Tongue (tissue), 2 donors: ENCODE measurements around the gene BCL6B. TPM values are rescaled to one million over a fixed set of nuclear protein-coding genes. Genes with fewer than 3 reads are reported as not detected.

ENCODE experiments used
- DNase-seq: peaks from one replicate; pipeline ENCODE4 v3.0.0-alpha.2; 2015
- total RNA-seq: library from RNA; depleted of rRNA; stranded (reverse); fragments of >200 nt; gene quantifications from one replicate; pipeline ENCODE4 v1.2.3, GENCODE V29; 2014

Gene BCL6B
- total RNA-seq, 1 donor from 2014 or later: 14.9 TPM

- no peak for DNase-seq
These were observed 12.3 kb upstream of the BCL6B start for GRCh38 chr17:7010523-7010922.

- DNase-seq: no peak
These were observed 11.4 kb upstream of the BCL6B start for GRCh38 chr17:7011415-7011814.

- DNase-seq: no peak
These were observed 11.0 kb upstream of the BCL6B start for GRCh38 chr17:7011942-7012254.

- DNase-seq: peak; percentile 98
These were observed 8.4 kb upstream of the BCL6B start for GRCh38 chr17:7014261-7014994.

GRCh38 chr17:7014995-7015958 lies 7.6 kb upstream of the BCL6B start:
- DNase-seq: peak; percentile 38

GRCh38 chr17:7016418-7016817 lies 6.4 kb upstream of the BCL6B start:
- DNase-seq: no peak

GRCh38 chr17:7016886-7017826 lies 5.7 kb upstream of the BCL6B start:
- DNase-seq: no peak

GRCh38 chr17:7017827-7018200 lies 5.0 kb upstream of the BCL6B start:
- DNase-seq: no peak

- no peak for DNase-seq
These were observed 4.4 kb upstream of the BCL6B start for GRCh38 chr17:7018331-7018964.

GRCh38 chr17:7019367-7019766 lies 3.5 kb upstream of the BCL6B start:
- no peak for DNase-seq

GRCh38 chr17:7019839-7020519 lies 2.9 kb upstream of the BCL6B start:
- DNase-seq: peak; percentile 58

- DNase-seq: no peak
These were observed 1.8 kb upstream of the BCL6B start for GRCh38 chr17:7020894-7021664.

GRCh38 chr17:7021993-7022778 lies 664 bp upstream of the BCL6B start:
- peak; percentile 78 for DNase-seq

- peak; percentile 78 for DNase-seq
These were observed 939 bp downstream of the BCL6B start for GRCh38 chr17:7023576-7024401.

- no peak for DNase-seq
These were observed 1.5 kb downstream of the BCL6B start for GRCh38 chr17:7024402-7024785.

GRCh38 chr17:7025245-7025644 lies 2.4 kb downstream of the BCL6B start:
- DNase-seq: no peak

- DNase-seq: no peak
These were observed 3.7 kb downstream of the BCL6B start for GRCh38 chr17:7026471-7027115.

GRCh38 chr17:7027335-7027734 lies 4.5 kb downstream of the BCL6B start:
- DNase-seq: no peak
